Testis (tissue), 3 donors: ENCODE measurements around the gene EPHX1. TPM values are rescaled to one million over a fixed set of nuclear protein-coding genes. Genes with fewer than 3 reads are reported as not detected.

Experiments used
- DNase-seq: peaks from one replicate; pipeline ENCODE4 v3.0.0-alpha.2; 2019
- H3K27ac ChIP-seq, 2 donors: fragments of 200-600 bp; sonication (generic); one replicate each; pipeline ENCODE4 v1.5.1; 2019
- H3K27me3 ChIP-seq: fragments of 200-600 bp; sonication (generic); one replicate; pipeline ENCODE4 v1.5.1; 2019
- H3K36me3 ChIP-seq: fragments of 200-600 bp; sonication (generic); one replicate; pipeline ENCODE4 v1.5.1; 2017; ENCODE audit warnings: low read depth; ENCODE audit errors: missing control alignments
- H3K4me1 ChIP-seq: fragments of 200-600 bp; sonication (generic); one replicate; pipeline ENCODE4 v1.5.1; 2019
- H3K4me3 ChIP-seq, 2 donors: fragments of 200-600 bp; sonication (generic); one replicate each; pipeline ENCODE4 v1.5.1; 2017 to 2019
- H3K9me3 ChIP-seq: fragments of 200-600 bp; sonication (generic); one replicate; pipeline ENCODE4 v1.5.1; 2017
- CTCF ChIP-seq, 3 experiments: fragments of 450-650 bp in 2 of 3; fragments of 200-600 bp in 1 of 3; sonication (generic) in 1 of 3; IDR thresholded peaks; one replicate each; pipeline ENCODE4 v1.5.1; 2016 to 2019; ENCODE audit warnings: antibody characterized with exemption in 3 of 3, mild to moderate bottlenecking in 2 of 3, moderate library complexity in 1 of 3
- POLR2A ChIP-seq: fragments of 450-650 bp; IDR thresholded peaks from one replicate; pipeline ENCODE4 v1.6.1; 2017; ENCODE audit warnings: antibody characterized with exemption, mild to moderate bottlenecking, moderate library complexity
- WGBS, 2 donors: methylation state at CpG; one replicate each; pipeline ENCODE4 v1.1.5; 2018; 5-methylcytosine and 5-hydroxymethylcytosine counted together
- intact Hi-C: fragments of 100-400 bp; cut with DNase I; formaldehyde crosslinking; loops from one replicate; pipeline ENCODE4 v1.15.1; 2023; ENCODE audit warnings: low total_unique reads
- polyA plus RNA-seq: library from polyadenylated mRNA; stranded (reverse); fragments of 350-450 nt; fragmentation: Illumina TruSeq; extraction: RNeasy Lipid Tissue Mini Kit (QIAGEN cat#74804); gene quantifications from one replicate; pipeline ENCODE4 v1.2.3, GENCODE V29; 2014; ENCODE audit warnings: low read depth, low replicate concordance; ENCODE audit not compliant: insufficient read depth
- total RNA-seq, 2 donors: library from RNA; depleted of rRNA; stranded (reverse); fragments of >200 nt; gene quantifications; one replicate each; pipeline ENCODE4 v1.2.3, GENCODE V29; 2016

The EPHX1 gene
- total and polyA plus RNA-seq, 3 donors from 2014 or later, result 145 to 173 (median 161) TPM

- intact Hi-C loops, result no loop called here
- Histone ChIP-seq H3K27me3 (no peaks in the 10 kb centered on the region), H3K4me1 (peaks cover 4% of the 10 kb centered on the region), H3K27ac (peak overlapping the region in 1 of 2 donors; percentile 45), H3K9me3 (no peaks in the 10 kb centered on the region), H3K4me3 (no peak overlapping the region), H3K36me3 (no peaks in the 10 kb centered on the region)
- no peak for DNase-seq
- 87 to 91% methylated on average over 11 to 14 of the region's 14 CpGs for WGBS, 2 donors
- no peak for TF ChIP-seq CTCF (IDR thresholded peaks at IDR 0.05)
- TF ChIP-seq POLR2A, result no peak
These were observed 35.2 kb downstream of the EPHX1 start for GRCh38 chr1:225845097-225845496.

GRCh38 chr1:225845571-225846259, 35.8 kb downstream of the EPHX1 start:
- intact Hi-C loops, result no loop called here
- peak; percentile 86 for DNase-seq
- no peaks in the 10 kb centered on the region for H3K27me3 ChIP-seq

GRCh38 chr1:225846331-225847310, 36.7 kb downstream of the EPHX1 start:
- Histone ChIP-seq H3K9me3 (no peaks in the 10 kb centered on the region), H3K27me3 (no peaks in the 10 kb centered on the region), H3K4me1 (peaks cover 4% of the 10 kb centered on the region), H3K27ac (no peak overlapping the region), H3K4me3 (no peak overlapping the region), H3K36me3 (no peaks in the 10 kb centered on the region)
- TF ChIP-seq CTCF (IDR thresholded peaks at IDR 0.05) (no peak), POLR2A (no peak)
- 76 to 84% methylated on average over 16 to 20 of the region's 20 CpGs for WGBS, 2 donors
- intact Hi-C loops, result no loop called here
- no peak for DNase-seq

More at GRCh38 chr1:225845571-225846259, 35.8 kb downstream of the EPHX1 start:
- no peak for TF ChIP-seq POLR2A
- peak; percentile 61 to 68 (median 64) for TF ChIP-seq CTCF (IDR thresholded peaks at IDR 0.05)
- H3K36me3 ChIP-seq, result no peaks in the 10 kb centered on the region
- H3K4me1 ChIP-seq, result peaks cover 4% of the 10 kb centered on the region
- 42 to 56% methylated on average over 2 to 13 of the region's 13 CpGs for WGBS, 2 donors
- H3K9me3 ChIP-seq, result no peaks in the 10 kb centered on the region
- H3K27ac ChIP-seq, result peak overlapping the region in 1 of 2 donors; percentile 45
- H3K4me3 ChIP-seq, result no peak overlapping the region

GRCh38 chr1:225847610-225848009, 37.7 kb downstream of the EPHX1 start:
- intact Hi-C loops, result no loop called here
- H3K36me3 ChIP-seq, result no peaks in the 10 kb centered on the region
- H3K4me3 ChIP-seq, result no peak overlapping the region
- WGBS, 2 donors, result 38 to 57% methylated on average over 4 of the region's 4 CpGs
- no peaks in the 10 kb centered on the region for H3K9me3 ChIP-seq
- TF ChIP-seq POLR2A, result no peak
- TF ChIP-seq CTCF (IDR thresholded peaks at IDR 0.05), result no peak
- H3K4me1 ChIP-seq, result peaks cover 4% of the 10 kb centered on the region
- H3K27ac ChIP-seq, result no peak overlapping the region
- DNase-seq, result no peak
- H3K27me3 ChIP-seq, result no peaks in the 10 kb centered on the region
